HEK293 (cell line): ENCODE results near the gene PDE4B.
A peak's percentile ranks its signal among the peaks of the same experiment; 100 is the strongest.

Experiments
- CTCF ChIA-PET: fragments of 350-600 bp; formaldehyde crosslinking; extraction: SDS; loops from one replicate; lab custom pipeline; 2021; ENCODE audit warnings: antibody characterized with exemption; lab: Yijun Ruan, JAX
- POLR2A ChIA-PET: fragments of 300-600 bp; formaldehyde crosslinking; extraction: SDS; loops from one replicate; lab custom pipeline; 2020; ENCODE audit warnings: antibody characterized with exemption, inconsistent platforms; lab: Yijun Ruan, JAX
- H3K27ac ChIP-seq: fragments of 200-500 bp; sonication (Bioruptor generic); 2 replicates; pipeline ENCODE4 v1.5.1; 2014; ENCODE audit warnings: low read depth, low read length, control low read depth, inconsistent platforms; ENCODE audit errors: extremely low read depth
- H3K36me3 ChIP-seq, 2 experiments: fragments of 200-500 bp in 1 of 2; sonication (Bioruptor generic) in 1 of 2; 1 replicate in 1 of 2; 2 replicates in 1 of 2; pipeline ENCODE4 v1.5.1; 2014 to 2017; ENCODE audit warnings: inconsistent platforms in 2 of 2, low read length in 2 of 2; ENCODE audit not compliant: control insufficient read depth in 2 of 2, insufficient read depth in 1 of 2
- H3K4me1 ChIP-seq: fragments of 200-500 bp; sonication (Bioruptor generic); 2 replicates; pipeline ENCODE4 v1.5.1; 2014; ENCODE audit warnings: mild to moderate bottlenecking, low read length, inconsistent platforms; ENCODE audit not compliant: control insufficient read depth, insufficient read depth
- H3K4me3 ChIP-seq: 2 replicates; pipeline ENCODE4 v1.5.1; 2011; ENCODE audit warnings: low read depth, mild to moderate bottlenecking, control low read depth, low read length, moderate library complexity
- H3K9me3 ChIP-seq: fragments of 200-500 bp; sonication (Bioruptor generic); 2 replicates; pipeline ENCODE4 v1.5.1; 2014; ENCODE audit warnings: low read depth, low read length, inconsistent platforms; ENCODE audit not compliant: control insufficient read depth, insufficient read depth
- GLI4 ChIP-seq: fragments of 450-650 bp; formaldehyde crosslinking; IDR thresholded peaks from 2 replicates; pipeline ENCODE4 v1.5.1; 2016; ENCODE audit warnings: missing biosample characterization, missing genetic modification characterization
- HOXA7 ChIP-seq: sonication (generic); formaldehyde crosslinking; IDR thresholded peaks from 2 replicates; pipeline ENCODE4 v1.8.1; 2022; ENCODE audit warnings: missing genetic modification reagents, borderline replicate concordance
- MZF1 ChIP-seq: fragments of 450-650 bp; formaldehyde crosslinking; IDR thresholded peaks from 2 replicates; pipeline ENCODE4 v1.5.1; 2017; ENCODE audit warnings: missing biosample characterization, missing genetic modification characterization, borderline replicate concordance
- OVOL3 ChIP-seq: fragments of 450-650 bp; formaldehyde crosslinking; IDR thresholded peaks from 2 replicates; pipeline ENCODE4 v1.5.1; 2016; ENCODE audit warnings: missing biosample characterization, missing genetic modification characterization
- PRDM1 ChIP-seq: fragments of 450-650 bp; formaldehyde crosslinking; IDR thresholded peaks from 2 replicates; pipeline ENCODE4; 2016; ENCODE audit warnings: missing biosample characterization, missing genetic modification characterization
- PRDM10 ChIP-seq: fragments of 450-650 bp; formaldehyde crosslinking; IDR thresholded peaks from 2 replicates; pipeline ENCODE4 v1.5.1; 2016; ENCODE audit warnings: missing biosample characterization, missing genetic modification characterization
- SETDB1 ChIP-seq: IDR thresholded peaks from one replicate; pipeline ENCODE4 v1.6.1; 2017; ENCODE audit warnings: mild to moderate bottlenecking, low read length, moderate library complexity, mixed read lengths; ENCODE audit not compliant: insufficient read length
- SP3 ChIP-seq: fragments of 450-650 bp; formaldehyde crosslinking; IDR thresholded peaks from 2 replicates; pipeline ENCODE4 v1.5.1; 2016; ENCODE audit warnings: missing biosample characterization, missing genetic modification characterization
- TRIM28 ChIP-seq: IDR thresholded peaks from 2 replicates; pipeline ENCODE4 v1.6.1; 2011; ENCODE audit warnings: low read length, control low read depth, borderline replicate concordance
- ZBTB48 ChIP-seq: fragments of 450-650 bp; formaldehyde crosslinking; IDR thresholded peaks from 2 replicates; pipeline ENCODE4 v1.5.1; 2016; ENCODE audit warnings: missing biosample characterization, missing genetic modification characterization
- ZBTB8A ChIP-seq: fragments of 450-650 bp; formaldehyde crosslinking; IDR thresholded peaks from 2 replicates; pipeline ENCODE4 v1.5.1; 2016; ENCODE audit warnings: missing biosample characterization, missing genetic modification characterization
- ZFP3 ChIP-seq: fragments of 450-650 bp; formaldehyde crosslinking; IDR thresholded peaks from 2 replicates; pipeline ENCODE4 v1.5.1; 2016; ENCODE audit warnings: low read depth, missing biosample characterization, missing genetic modification characterization
- ZNF133 ChIP-seq: fragments of 450-650 bp; formaldehyde crosslinking; IDR thresholded peaks from 2 replicates; pipeline ENCODE4 v1.5.1; 2016; ENCODE audit warnings: missing biosample characterization, missing genetic modification characterization
- ZNF140 ChIP-seq: fragments of 450-650 bp; formaldehyde crosslinking; IDR thresholded peaks from 2 replicates; pipeline ENCODE4 v1.5.1; 2016; ENCODE audit warnings: missing biosample characterization, missing genetic modification characterization
- ZNF157 ChIP-seq: fragments of 450-650 bp; formaldehyde crosslinking; IDR thresholded peaks from 2 replicates; pipeline ENCODE4 v1.5.1; 2016; ENCODE audit warnings: missing biosample characterization, missing genetic modification characterization
- ZNF169 ChIP-seq: fragments of 450-650 bp; formaldehyde crosslinking; IDR thresholded peaks from 2 replicates; pipeline ENCODE4 v1.5.1; 2016; ENCODE audit warnings: missing biosample characterization, missing genetic modification characterization
- ZNF239 ChIP-seq: fragments of 450-650 bp; formaldehyde crosslinking; IDR thresholded peaks from 2 replicates; pipeline ENCODE4 v1.5.1; 2016; ENCODE audit warnings: missing biosample characterization, missing genetic modification characterization
- ZNF280C ChIP-seq: fragments of 450-650 bp; formaldehyde crosslinking; IDR thresholded peaks from 2 replicates; pipeline ENCODE4 v1.5.1; 2016; ENCODE audit warnings: missing biosample characterization, missing genetic modification characterization
- ZNF311 ChIP-seq: fragments of 450-650 bp; formaldehyde crosslinking; IDR thresholded peaks from 2 replicates; pipeline ENCODE4 v1.5.1; 2017; ENCODE audit warnings: missing biosample characterization, missing genetic modification characterization, borderline replicate concordance
- ZNF324 ChIP-seq: fragments of 450-650 bp; formaldehyde crosslinking; IDR thresholded peaks from 2 replicates; pipeline ENCODE4 v1.5.1; 2016; ENCODE audit warnings: missing biosample characterization, missing genetic modification characterization
- ZNF549 ChIP-seq: fragments of 450-650 bp; IDR thresholded peaks from 2 replicates; pipeline ENCODE4 v1.5.1; 2018; ENCODE audit warnings: missing biosample characterization, missing genetic modification characterization, mild to moderate bottlenecking, inconsistent platforms, moderate library complexity
- ZNF580 ChIP-seq: fragments of 450-650 bp; formaldehyde crosslinking; IDR thresholded peaks from 2 replicates; pipeline ENCODE4 v1.5.1; 2016; ENCODE audit warnings: missing biosample characterization, missing genetic modification characterization
- ZNF623 ChIP-seq: fragments of 450-650 bp; formaldehyde crosslinking; IDR thresholded peaks from 2 replicates; pipeline ENCODE4 v1.5.1; 2016; ENCODE audit warnings: missing biosample characterization, missing genetic modification characterization
- ZNF624 ChIP-seq: fragments of 450-650 bp; formaldehyde crosslinking; IDR thresholded peaks from 2 replicates; pipeline ENCODE4 v1.5.1; 2017; ENCODE audit warnings: missing biosample characterization, missing genetic modification characterization
- ZNF626 ChIP-seq: fragments of 450-650 bp; sonication (Bioruptor Pico); formaldehyde crosslinking; IDR thresholded peaks from 2 replicates; pipeline ENCODE4 v1.5.1; 2018; ENCODE audit warnings: missing biosample characterization, missing genetic modification characterization, inconsistent platforms
- ZNF658 ChIP-seq: fragments of 450-650 bp; formaldehyde crosslinking; IDR thresholded peaks from 2 replicates; pipeline ENCODE4; 2016; ENCODE audit warnings: missing biosample characterization, missing genetic modification characterization
- ZNF76 ChIP-seq: fragments of 450-650 bp; formaldehyde crosslinking; IDR thresholded peaks from 2 replicates; pipeline ENCODE4; 2016; ENCODE audit warnings: low read depth, missing biosample characterization, missing genetic modification characterization, borderline replicate concordance
- ZSCAN16 ChIP-seq: fragments of 450-650 bp; formaldehyde crosslinking; IDR thresholded peaks from 2 replicates; pipeline ENCODE4 v1.5.1; 2016; ENCODE audit warnings: missing biosample characterization, missing genetic modification characterization
- ZSCAN30 ChIP-seq: fragments of 450-650 bp; IDR thresholded peaks from 2 replicates; pipeline ENCODE4 v1.5.1; 2018; ENCODE audit warnings: missing biosample characterization, mild to moderate bottlenecking, missing genetic modification characterization, moderate library complexity
- TF ChIP-seq, protein P1 (sequence below): fragments of 450-650 bp; formaldehyde crosslinking; IDR thresholded peaks from 2 replicates; pipeline ENCODE4 v1.5.1; 2016; ENCODE audit warnings: missing biosample characterization, missing genetic modification characterization

Gene PDE4B

DNA sequence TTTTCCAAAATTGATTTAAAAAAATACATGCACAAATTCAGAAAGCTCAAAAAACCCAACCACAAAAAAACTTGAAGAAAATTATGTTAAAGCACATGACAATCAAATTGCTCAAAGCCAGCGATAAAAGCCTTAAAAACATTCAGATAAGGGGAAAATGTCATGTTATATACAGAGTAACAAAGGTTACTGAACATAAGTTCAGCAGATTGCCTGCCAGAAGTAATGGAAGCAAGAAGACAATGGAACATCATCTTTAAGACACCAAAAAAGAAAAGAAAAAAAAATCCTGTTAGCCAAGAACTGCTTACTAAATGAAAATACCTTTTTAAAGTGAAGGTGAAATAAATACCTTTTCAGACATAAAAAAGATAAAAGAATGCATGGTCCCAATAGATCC is 594.0 kb downstream of the PDE4B start:
- no peaks in the 10 kb centered on the region for H3K36me3 ChIP-seq
- ChIA-PET CTCF (interaction anchor here (0.6 kb wide), 1 partner anchor 1958 kb away, joined by 5 read pairs; no protein-coding TSS in a partner anchor), POLR2A (no interaction called here)
- no peak for TF ChIP-seq ZSCAN16 (tag by site-specific recombination)
- TF ChIP-seq ZNF623, result no peak
- TF ChIP-seq ZSCAN30 (tag by site-specific recombination), result no peak
- TF ChIP-seq SETDB1, result peak; percentile 76
- no peak for TF ChIP-seq ZNF311 (tag by site-specific recombination)
- TF ChIP-seq ZFP3 (tag by site-specific recombination), result no peak
- TF ChIP-seq ZNF549, result peak; percentile 78
- TF ChIP-seq ZNF140 (tag by site-specific recombination), result no peak
- peak; percentile 88; the same call in 1 of the 2 replicates for TF ChIP-seq TRIM28
- no peak for TF ChIP-seq SP3 (tag by site-specific recombination)
- TF ChIP-seq ZNF169 (tag by site-specific recombination), result no peak
- no peak for TF ChIP-seq ZNF580 (tag by site-specific recombination)
- no peak for TF ChIP-seq ZNF280C (tag by site-specific recombination)
- TF ChIP-seq PRDM10 (tag by site-specific recombination), result no peak
- peak; percentile 85; the same call in 1 of the 2 replicates for TF ChIP-seq ZNF626 (tag by site-specific recombination)
- no peak for TF ChIP-seq HOXA7 (CRISPR knock-in tag)
- no peak for TF ChIP-seq ZBTB8A
- H3K27ac ChIP-seq, result no peak overlapping the region
- no peaks in the 10 kb centered on the region for H3K9me3 ChIP-seq
- no peaks in the 10 kb centered on the region for H3K4me1 ChIP-seq
- no peak overlapping the region for H3K4me3 ChIP-seq

DNA sequence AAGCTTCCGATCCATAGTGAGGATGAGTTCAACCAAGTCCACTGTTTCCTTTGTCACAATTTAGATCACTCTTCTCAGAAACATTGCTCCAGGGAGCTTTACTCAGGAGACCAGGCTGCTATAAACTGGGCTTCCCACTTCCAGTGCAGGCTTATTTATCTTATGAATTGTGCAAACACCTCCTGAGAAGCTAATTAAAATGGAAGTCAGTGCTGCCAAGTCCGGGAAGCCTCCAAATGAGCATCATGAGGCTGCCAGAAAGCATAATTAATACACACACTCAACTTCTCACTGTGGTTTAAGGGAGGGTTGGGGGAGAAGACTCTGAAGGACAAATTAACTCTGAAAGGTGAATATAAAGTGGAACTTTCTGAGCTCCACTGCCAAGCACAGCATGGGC is 596.2 kb downstream of the PDE4B start:
- POLR2A ChIA-PET, result interaction anchor here (0.5 kb wide), 1 partner anchor 274 kb away, joined by 3 read pairs; no protein-coding TSS in a partner anchor
- H3K9me3 ChIP-seq, result no peaks in the 10 kb centered on the region

More for the DNA sequence above, 596.2 kb downstream of the PDE4B start:
- CTCF ChIA-PET, result no interaction called here
- no peak for TF ChIP-seq ZNF133
- no peak for TF ChIP-seq ZNF76 (tag by site-specific recombination)
- no peak for TF ChIP-seq OVOL3 (tag by site-specific recombination)
- no peak for TF ChIP-seq ZBTB48 (tag by site-specific recombination)
- no peak for TF ChIP-seq ZNF239 (tag by site-specific recombination)
- TF ChIP-seq MZF1 (tag by site-specific recombination), result no peak
- no peak for TF ChIP-seq ZNF658 (tag by site-specific recombination)
- TF ChIP-seq ZNF157 (tag by site-specific recombination), result no peak
- no peak for TF ChIP-seq ZNF624 (tag by site-specific recombination)
- TF ChIP-seq ZNF324 (tag by site-specific recombination), result no peak
- no peak for TF ChIP-seq GLI4 (tag by site-specific recombination)
- TF ChIP-seq, protein P1, sequence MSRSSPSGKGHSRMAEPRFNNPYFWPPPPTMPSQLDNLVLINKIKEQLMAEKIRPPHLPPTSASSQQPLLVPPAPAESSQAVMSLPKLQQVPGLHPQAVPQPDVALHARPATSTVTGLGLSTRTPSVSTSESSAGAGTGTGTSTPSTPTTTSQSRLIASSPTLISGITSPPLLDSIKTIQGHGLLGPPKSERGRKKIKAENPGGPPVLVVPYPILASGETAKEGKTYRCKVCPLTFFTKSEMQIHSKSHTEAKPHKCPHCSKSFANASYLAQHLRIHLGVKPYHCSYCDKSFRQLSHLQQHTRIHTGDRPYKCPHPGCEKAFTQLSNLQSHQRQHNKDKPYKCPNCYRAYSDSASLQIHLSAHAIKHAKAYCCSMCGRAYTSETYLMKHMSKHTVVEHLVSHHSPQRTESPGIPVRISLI, result no peak
- TF ChIP-seq PRDM1 (tag by site-specific recombination), result no peak
- no peak for TF ChIP-seq ZSCAN16 (tag by site-specific recombination)
- TF ChIP-seq, all 188 proteins: peak for 0
- Histone ChIP-seq H3K4me1 (no peaks in the 10 kb centered on the region), H3K36me3 (no peaks in the 10 kb centered on the region), H3K27ac (no peak overlapping the region), H3K4me3 (no peak overlapping the region)
